Neuronal stem cell (in vitro differentiated cells): ENCODE measurements around the gene PTPN7.

ENCODE experiments used
- DNase-seq: peaks from one replicate; pipeline ENCODE4 v3.0.0-alpha.2; 2013; ENCODE audit warnings: low spot score
- H2AFZ ChIP-seq: one replicate; pipeline ENCODE4 v1.6.1; 2013; ENCODE audit warnings: mild to moderate bottlenecking, low read length, inconsistent platforms
- H2AK5ac ChIP-seq: 2 replicates; pipeline ENCODE4 v1.6.1; 2013; ENCODE audit warnings: low read depth, mild to moderate bottlenecking, inconsistent platforms, low read length, moderate library complexity, mixed read lengths
- H2BK120ac ChIP-seq: 2 replicates; pipeline ENCODE4 v1.6.1; 2013; ENCODE audit warnings: low read depth, mild to moderate bottlenecking, inconsistent platforms, low read length, moderate library complexity, mixed read lengths
- H2BK12ac ChIP-seq: one replicate; pipeline ENCODE4 v1.6.1; 2013; ENCODE audit warnings: low read length, inconsistent platforms
- H2BK15ac ChIP-seq: 2 replicates; pipeline ENCODE4 v1.6.1; 2013; ENCODE audit warnings: mild to moderate bottlenecking, low read length, inconsistent platforms, mixed read lengths
- H2BK5ac ChIP-seq: one replicate; pipeline ENCODE4 v1.6.1; 2013; ENCODE audit warnings: inconsistent platforms, mild to moderate bottlenecking, low read length, moderate library complexity
- H3K14ac ChIP-seq: one replicate; pipeline ENCODE4 v1.6.1; 2013; ENCODE audit warnings: low read length, inconsistent platforms
- H3K18ac ChIP-seq: 2 replicates; pipeline ENCODE4 v1.6.1; 2013; ENCODE audit warnings: low read length, inconsistent platforms
- H3K23ac ChIP-seq: 2 replicates; pipeline ENCODE4 v1.6.1; 2013; ENCODE audit warnings: low read depth, mild to moderate bottlenecking, mixed read lengths, low read length, inconsistent platforms; ENCODE audit not compliant: poor library complexity
- H3K27ac ChIP-seq: replicated peaks from 3 replicates; pipeline ENCODE4 v1.5.1; 2013; ENCODE audit warnings: low read length, inconsistent platforms
- H3K27me3 ChIP-seq, 3 experiments: 2 replicates each; pipeline ENCODE4 v1.6.1; 2013; ENCODE audit warnings: low read length in 3 of 3, mild to moderate bottlenecking in 2 of 3, inconsistent platforms in 1 of 3, low read depth in 1 of 3, mixed read lengths in 1 of 3, moderate library complexity in 1 of 3; ENCODE audit not compliant: control insufficient read depth in 3 of 3, insufficient read depth in 3 of 3
- H3K36me3 ChIP-seq, 2 donors: replicated peaks in 1 of 2; 2 replicates each; pipeline ENCODE4 v1.6.1; 2013; ENCODE audit warnings: low read length in 2 of 2; ENCODE audit not compliant: control insufficient read depth in 2 of 2, insufficient read depth in 2 of 2
- H3K4ac ChIP-seq: 2 replicates; pipeline ENCODE4 v1.6.1; 2013; ENCODE audit warnings: inconsistent platforms, mild to moderate bottlenecking, low read length, moderate library complexity
- H3K4me1 ChIP-seq, 2 donors: 1 replicate in 1 of 2; 2 replicates in 1 of 2; pipeline ENCODE4 v1.6.1; 2013; ENCODE audit warnings: low read length in 2 of 2, low read depth in 1 of 2; ENCODE audit not compliant: control insufficient read depth in 2 of 2, insufficient read depth in 1 of 2
- H3K4me2 ChIP-seq: one replicate; pipeline ENCODE4 v1.6.1; 2013; ENCODE audit warnings: mild to moderate bottlenecking, low read length, inconsistent platforms; ENCODE audit not compliant: insufficient read depth, poor library complexity, severe bottlenecking
- H3K4me3 ChIP-seq, 2 donors: 2 replicates each; pipeline ENCODE4 v1.5.1; 2013; ENCODE audit warnings: low read length in 2 of 2, mild to moderate bottlenecking in 2 of 2, inconsistent platforms in 1 of 2, moderate library complexity in 1 of 2
- H3K79me1 ChIP-seq: one replicate; pipeline ENCODE4 v1.6.1; 2013; ENCODE audit warnings: low read depth, mild to moderate bottlenecking, inconsistent platforms, low read length, moderate library complexity
- H3K9ac ChIP-seq: one replicate; pipeline ENCODE4 v1.6.1; 2013; ENCODE audit warnings: mild to moderate bottlenecking, low read depth, low read length, inconsistent platforms; ENCODE audit not compliant: poor library complexity
- H3K9me3 ChIP-seq, 2 donors: replicated peaks in 1 of 2; 2 replicates each; pipeline versions ENCODE3 to v1.6.1; 2013; ENCODE audit warnings: low read length in 2 of 2, mild to moderate bottlenecking in 2 of 2, inconsistent platforms in 1 of 2, low read depth in 1 of 2, mixed read lengths in 1 of 2, moderate library complexity in 1 of 2; ENCODE audit not compliant: control insufficient read depth in 2 of 2, insufficient read depth in 1 of 2
- H4K8ac ChIP-seq: one replicate; pipeline ENCODE4 v1.6.1; 2013; ENCODE audit warnings: low read depth, mild to moderate bottlenecking, inconsistent platforms, low read length, moderate library complexity
- H4K91ac ChIP-seq: one replicate; pipeline ENCODE4 v1.6.1; 2013; ENCODE audit warnings: low read length, low read depth, mild to moderate bottlenecking, inconsistent platforms; ENCODE audit not compliant: poor library complexity
- WGBS, 2 donors: extraction: QIAGEN DNeasy Blood & Tissue Kit; methylation state at CpG; one replicate each; pipeline ENCODE4 v1.1.7; 2013; ENCODE audit warnings: missing lambda C conversion rate in 2 of 2, mixed read lengths in 1 of 2; ENCODE audit not compliant: insufficient read length in 2 of 2, insufficient replicate concordance in 1 of 2; ENCODE audit errors: extremely low coverage in 2 of 2; 5-methylcytosine and 5-hydroxymethylcytosine counted together

PTPN7 gene

DNA sequence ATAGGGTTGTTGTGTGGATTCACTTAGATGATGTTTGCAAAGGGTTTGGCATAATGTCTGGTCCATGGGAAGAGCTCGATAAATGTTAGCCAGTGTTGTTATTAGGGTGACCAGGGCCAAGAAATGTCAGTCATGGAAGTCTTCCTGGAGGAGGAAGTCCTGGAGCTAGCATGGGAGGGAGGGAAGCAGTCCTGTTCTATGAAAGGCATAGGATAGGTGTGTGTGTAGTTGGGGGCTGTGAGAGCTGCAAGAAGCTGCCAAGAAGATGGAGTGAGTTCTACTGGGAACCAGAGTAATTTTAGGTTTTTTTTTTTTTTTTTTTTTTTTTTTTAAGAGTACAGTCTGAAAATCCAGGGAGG lies 37.9 kb upstream of the PTPN7 start:
- H3K4me3 ChIP-seq: no peak overlapping the region
- H2BK12ac ChIP-seq: no peak overlapping the region
- H3K36me3 ChIP-seq: no peaks in the 10 kb centered on the region
- H3K4me2 ChIP-seq: no peak overlapping the region
- DNase-seq: no peak
- H3K9ac ChIP-seq: no peak overlapping the region
- H3K79me1 ChIP-seq: no peaks in the 10 kb centered on the region
- no peak overlapping the region for H4K8ac ChIP-seq
- no peak overlapping the region for H3K4ac ChIP-seq
- H3K9me3 ChIP-seq: no peaks in the 10 kb centered on the region
- peaks cover 0 to under 1% of the 10 kb centered on the region in 2 donors for H3K4me1 ChIP-seq
- H2BK120ac ChIP-seq: no peak overlapping the region
- no CpG with 5 or more reads among the region's 1 CpG for WGBS, 2 donors
- H3K27ac ChIP-seq: no peak overlapping the region
- H3K14ac ChIP-seq: no peak overlapping the region
- H2BK5ac ChIP-seq: no peak overlapping the region
- H2AK5ac ChIP-seq: no peak overlapping the region
- H3K23ac ChIP-seq: no peak overlapping the region
- peaks cover 5 to 71% (median 18%) of the 10 kb centered on the region in 3 experiments for H3K27me3 ChIP-seq
- H2BK15ac ChIP-seq: no peak overlapping the region
- H4K91ac ChIP-seq: no peak overlapping the region
- H3K18ac ChIP-seq: no peak overlapping the region
- H2AFZ ChIP-seq: no peak overlapping the region

GRCh38 chr1:202197653-202198365 lies 37.4 kb upstream of the PTPN7 start:
- no peak for DNase-seq
- Histone ChIP-seq H3K18ac (no peak overlapping the region), H3K27me3 (peaks cover 7 to 76% (median 23%) of the 10 kb centered on the region in 3 experiments), H2AFZ (no peak overlapping the region), H2BK15ac (no peak overlapping the region), H3K14ac (no peak overlapping the region), H4K91ac (no peak overlapping the region), H2BK5ac (no peak overlapping the region), H3K23ac (no peak overlapping the region), H3K79me1 (no peaks in the 10 kb centered on the region), H3K4ac (no peak overlapping the region), H2BK120ac (no peak overlapping the region), H3K9me3 (no peaks in the 10 kb centered on the region), H3K27ac (no peak overlapping the region), H3K4me2 (no peak overlapping the region), H3K4me3 (no peak overlapping the region), H3K9ac (no peak overlapping the region), H3K36me3 (no peaks in the 10 kb centered on the region), H4K8ac (no peak overlapping the region), H3K4me1 (peaks cover 0 to 5% of the 10 kb centered on the region in 2 donors), H2BK12ac (no peak overlapping the region), H2AK5ac (no peak overlapping the region)
- WGBS, 2 donors: no CpG with 5 or more reads among the region's 7 CpGs

DNA sequence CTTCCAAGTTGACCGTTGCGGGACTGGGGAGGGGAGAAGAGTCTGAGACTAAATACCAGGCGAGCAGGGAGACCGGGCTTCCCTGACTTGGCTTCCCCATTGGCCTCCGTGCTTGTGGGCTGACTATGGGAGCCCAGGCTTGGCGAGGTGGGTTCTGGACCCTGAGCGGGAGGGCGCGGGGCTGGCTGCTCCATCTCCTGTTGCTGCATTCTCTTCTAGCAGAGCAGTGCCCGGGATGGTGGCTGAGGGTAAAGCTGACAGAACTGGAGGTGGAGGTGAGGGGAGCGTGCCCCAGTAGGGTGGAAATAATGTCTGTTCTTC lies 33.9 kb upstream of the PTPN7 start:
- Histone ChIP-seq H2BK15ac (no peak overlapping the region), H3K79me1 (no peaks in the 10 kb centered on the region), H3K23ac (no peak overlapping the region), H3K9ac (no peak overlapping the region), H2BK12ac (peak overlapping the region; percentile 58), H3K36me3 (no peaks in the 10 kb centered on the region), H3K9me3 (no peaks in the 10 kb centered on the region), H3K27me3 (peaks cover 7 to 57% (median 23%) of the 10 kb centered on the region in 3 experiments), H3K18ac (peak overlapping the region; percentile 57), H3K4me3 (no peak overlapping the region), H3K14ac (no peak overlapping the region), H2BK5ac (no peak overlapping the region), H4K91ac (no peak overlapping the region), H3K4me1 (peaks cover 0 to 7% of the 10 kb centered on the region in 2 donors), H3K4me2 (peak overlapping the region; percentile 69), H2BK120ac (no peak overlapping the region), H4K8ac (peak overlapping the region; percentile 32), H3K27ac (no peak overlapping the region), H2AK5ac (peak overlapping the region; percentile 62), H2AFZ (no peak overlapping the region), H3K4ac (no peak overlapping the region)
- DNase-seq: no peak
- WGBS, 2 donors: no CpG with 5 or more reads among the region's 11 CpGs

GRCh38 chr1:202193614-202194327 lies 33.4 kb upstream of the PTPN7 start, which contains the start of gene LGR6:
Gene LGR6 (plus strand): TSS chr1:202193799. CDS start chr1:202193990, 191 bp downstream.
- Histone ChIP-seq H2BK120ac (no peak within 1 kb of the TSS), H3K4me3 (peak within 1 kb of the TSS in 1 of 2 donors; percentile 26), H2BK12ac (peak within 1 kb of the TSS; percentile 58), H2AK5ac (peak within 1 kb of the TSS; percentile 62), H4K91ac (no peak within 1 kb of the TSS), H3K14ac (peak within 1 kb of the TSS; percentile 95), H4K8ac (peak within 1 kb of the TSS; percentile 32), H3K9me3 (no peaks in the 10 kb centered on the region), H3K4ac (no peak within 1 kb of the TSS), H3K4me2 (peak within 1 kb of the TSS; percentile 69), H3K9ac (peak within 1 kb of the TSS; percentile 40), H3K18ac (peak within 1 kb of the TSS; percentile 57), H3K4me1 (peaks cover 0 to 9% of the 10 kb centered on the region in 2 donors), H3K27me3 (peaks cover 7 to 57% (median 23%) of the 10 kb centered on the region in 3 experiments), H3K27ac (no peak within 1 kb of the TSS), H3K23ac (peak within 1 kb of the TSS; percentile 78), H3K79me1 (no peaks in the 10 kb centered on the region), H2BK5ac (no peak within 1 kb of the TSS), H3K36me3 (no peaks in the 10 kb centered on the region), H2BK15ac (no peak within 1 kb of the TSS), H2AFZ (peak within 1 kb of the TSS; percentile 64)
- no peak for DNase-seq
- WGBS, 2 donors: no CpG with 5 or more reads among the region's 61 CpGs
